Medulla oblongata (tissue), 1 donor: Measurements from ENCODE around the gene CRNKL1.
A peak's percentile ranks its signal among the peaks of the same experiment; 100 is the strongest.

Experiments used
- DNase-seq: peaks from one replicate; pipeline ENCODE4 v3.0.0-alpha.2; 2015; ENCODE audit errors: extremely low spot score

Gene CRNKL1

DNA sequence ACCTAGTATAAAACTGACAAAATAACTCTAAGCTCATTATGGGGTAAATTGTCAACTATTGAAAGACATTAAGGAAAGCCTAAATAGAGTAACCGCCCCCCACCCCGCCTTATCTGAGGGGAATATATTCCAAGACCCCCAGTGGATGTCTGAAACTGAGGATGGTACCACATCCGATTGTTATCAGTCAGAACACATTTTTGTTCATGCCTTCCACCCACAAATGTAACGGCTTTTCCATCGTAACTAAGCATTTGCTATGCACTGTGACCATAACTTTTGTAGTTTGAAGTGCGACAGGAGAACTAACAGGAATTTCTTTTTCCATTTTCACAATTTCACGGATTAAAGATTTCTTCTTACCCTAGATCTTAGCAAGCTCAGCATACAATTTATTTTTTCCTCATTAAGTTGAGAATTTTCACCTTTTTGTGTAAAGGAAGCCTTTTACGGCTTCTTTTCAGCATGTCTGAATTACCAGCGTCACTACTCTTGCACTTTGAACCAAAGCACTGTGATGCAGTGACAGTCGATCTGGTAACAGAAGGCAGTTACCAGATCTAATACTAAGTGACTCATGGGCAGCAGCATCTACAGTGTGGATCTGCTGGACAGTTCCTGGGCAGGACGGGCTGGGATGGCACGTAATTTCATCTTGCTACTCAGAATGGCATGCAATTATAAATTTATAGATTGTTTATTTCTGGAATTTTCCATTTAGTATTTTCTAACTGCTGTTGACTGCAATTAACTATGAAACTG, 11.9 kb upstream of the CRNKL1 start:
- DNase-seq: no peak

GRCh38 chr20:20060234-20060998, 8.2 kb upstream of the CRNKL1 start:
- no peak for DNase-seq

DNA sequence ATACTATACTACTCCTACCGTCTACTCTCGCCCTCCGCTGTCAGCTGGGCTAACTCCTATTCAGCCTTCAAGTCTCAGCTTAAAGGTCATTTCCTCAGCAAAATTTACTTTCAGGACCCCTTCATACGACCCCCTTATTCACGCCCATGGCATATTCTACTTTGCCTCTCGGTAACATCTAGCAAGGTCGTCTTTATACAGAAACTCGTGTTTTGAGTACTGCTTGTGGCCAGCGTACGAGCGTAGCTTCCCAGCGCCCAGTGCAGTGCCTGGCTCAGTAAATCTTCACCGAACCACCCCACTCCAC, 546 bp downstream of the CRNKL1 start:
- DNase-seq: no peak

DNA sequence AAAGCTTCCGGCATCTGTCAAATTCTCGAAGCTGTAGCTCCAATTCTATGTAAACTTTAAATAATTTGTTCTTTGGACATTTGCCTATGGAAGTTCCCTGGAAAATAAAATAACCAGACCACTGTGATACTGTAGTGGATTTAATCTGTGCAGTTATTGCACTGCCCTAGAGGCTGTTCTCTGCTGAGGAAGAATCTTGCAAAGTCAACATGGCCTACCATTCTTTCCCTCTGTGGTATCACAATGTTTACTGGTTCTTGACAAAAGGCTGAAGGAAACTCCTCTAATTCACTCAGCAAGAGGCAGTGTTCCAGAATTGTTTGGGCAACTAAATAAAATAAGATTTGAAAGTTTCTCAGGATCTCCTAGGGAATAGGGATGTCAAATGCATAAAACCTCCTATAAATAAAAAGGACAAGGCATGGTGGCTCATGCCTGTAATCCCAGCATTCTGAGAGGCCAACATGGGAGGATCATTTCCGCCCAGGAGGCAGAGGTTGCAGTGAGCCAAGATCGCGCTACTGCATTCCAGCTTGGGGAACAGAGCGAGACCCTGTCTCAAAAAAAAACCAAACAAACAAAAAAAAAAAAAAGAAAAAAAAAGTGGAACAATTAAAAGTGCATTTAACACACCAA, 12.4 kb downstream of the CRNKL1 start:
- DNase-seq: no peak

DNA sequence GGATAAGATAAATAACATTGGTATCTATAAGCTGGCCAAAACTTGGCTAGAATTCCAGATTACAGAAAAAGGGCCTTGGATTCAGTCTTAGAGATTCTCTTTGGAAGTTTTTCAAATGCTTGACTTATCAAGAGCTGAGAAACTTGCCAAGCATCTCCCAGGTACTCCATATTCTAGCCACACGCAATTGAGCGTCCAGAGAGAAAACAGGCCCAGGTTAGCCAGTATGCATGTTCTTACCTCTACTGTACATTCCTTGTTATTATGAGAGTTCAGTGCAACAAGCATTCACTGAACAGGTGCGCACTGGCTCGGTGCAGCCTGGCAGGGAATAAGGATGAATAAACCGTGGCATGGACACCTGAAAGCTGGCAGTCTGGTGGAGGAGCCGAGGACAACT, 13.7 kb downstream of the CRNKL1 start:
- DNase-seq: no peak

- DNase-seq: no peak
These were observed 14.3 kb downstream of the CRNKL1 start for GRCh38 chr20:20037960-20038359.

DNA sequence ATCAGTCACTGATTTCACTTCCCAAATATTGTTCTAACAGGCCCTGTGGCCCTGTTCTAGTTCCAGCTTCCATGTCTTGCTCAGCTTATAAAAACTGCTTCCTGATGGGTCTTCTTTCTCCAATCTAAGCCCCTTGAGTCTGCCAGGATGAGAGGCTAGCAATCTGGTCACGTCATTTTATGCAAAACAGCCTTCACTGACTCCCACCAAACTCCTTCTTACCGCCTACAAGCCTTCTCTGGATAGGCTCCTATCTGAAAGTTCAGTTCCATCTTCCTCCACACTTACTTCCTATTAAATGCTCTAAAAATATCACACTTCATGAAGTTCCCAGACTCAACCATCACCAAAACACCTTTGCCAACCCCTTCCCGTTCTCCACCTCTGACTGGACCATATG, 15.5 kb downstream of the CRNKL1 start:
- no peak for DNase-seq

- DNase-seq: no peak
These were observed 17.8 kb downstream of the CRNKL1 start for GRCh38 chr20:20034486-20034885.

GRCh38 chr20:20031790-20032189, 20.5 kb downstream of the CRNKL1 start:
- no peak for DNase-seq

- DNase-seq: no peak
These were observed 25.0 kb downstream of the CRNKL1 start for GRCh38 chr20:20027284-20027683.

DNA sequence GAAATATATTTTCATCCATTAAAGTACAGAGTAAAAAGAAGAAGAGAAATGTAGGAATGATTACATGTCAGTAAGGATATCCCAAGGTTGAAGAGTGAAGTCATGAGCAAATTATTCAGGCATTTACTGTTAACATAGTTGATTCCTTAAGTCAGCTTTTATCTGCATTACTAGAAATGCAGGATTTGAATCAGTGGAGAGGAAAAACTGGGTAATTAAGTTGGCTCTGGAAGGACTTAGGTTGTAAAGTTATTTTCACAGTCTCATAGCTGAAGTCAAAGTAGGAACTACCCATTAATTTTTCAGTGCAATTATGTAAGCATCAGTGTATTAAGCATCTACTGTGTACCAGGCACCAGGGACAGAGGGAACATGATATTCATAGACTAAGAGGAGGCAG, 27.3 kb downstream of the CRNKL1 start:
- no peak for DNase-seq

DNA sequence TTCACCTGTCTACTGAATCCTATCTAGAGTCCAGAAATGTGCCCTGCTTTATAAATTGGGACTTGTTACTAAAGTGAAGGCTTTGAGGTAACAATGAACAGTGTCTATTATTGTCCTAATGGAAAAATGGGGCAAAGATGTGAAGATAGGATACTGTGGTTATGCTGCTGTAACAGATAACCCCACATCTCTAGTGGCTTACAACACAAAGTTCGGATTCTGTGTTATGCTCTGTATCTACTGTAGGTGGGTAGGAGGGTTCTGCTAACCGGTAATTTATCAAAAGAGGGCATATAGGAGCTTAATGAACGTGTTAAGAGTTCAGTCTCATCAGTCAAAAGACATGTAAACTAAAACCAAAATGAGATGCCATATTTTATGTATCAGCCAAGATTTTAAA, 28.9 kb downstream of the CRNKL1 start:
- no peak for DNase-seq

DNA sequence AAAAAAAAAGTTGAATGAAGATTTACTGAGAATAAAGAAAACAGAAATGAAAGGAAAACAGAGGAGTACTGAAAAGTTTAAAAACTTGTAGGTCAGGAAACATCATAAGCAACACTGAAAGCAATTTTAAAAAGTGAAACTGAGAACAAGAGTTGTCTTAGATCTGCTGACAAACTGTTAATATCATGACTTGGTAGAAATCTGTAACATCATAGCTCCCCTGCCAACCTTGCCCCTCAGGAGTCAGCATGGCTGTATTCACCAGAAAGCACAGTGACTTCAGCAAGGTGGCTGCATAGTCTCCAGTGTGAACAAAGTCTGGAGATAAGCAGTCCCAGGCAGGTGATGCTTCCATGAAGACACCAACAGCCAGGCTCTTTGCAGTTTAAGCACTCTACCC, 29.8 kb downstream of the CRNKL1 start:
- DNase-seq: no peak

GRCh38 chr20:20021835-20022234, 30.4 kb downstream of the CRNKL1 start:
- DNase-seq: no peak

DNA sequence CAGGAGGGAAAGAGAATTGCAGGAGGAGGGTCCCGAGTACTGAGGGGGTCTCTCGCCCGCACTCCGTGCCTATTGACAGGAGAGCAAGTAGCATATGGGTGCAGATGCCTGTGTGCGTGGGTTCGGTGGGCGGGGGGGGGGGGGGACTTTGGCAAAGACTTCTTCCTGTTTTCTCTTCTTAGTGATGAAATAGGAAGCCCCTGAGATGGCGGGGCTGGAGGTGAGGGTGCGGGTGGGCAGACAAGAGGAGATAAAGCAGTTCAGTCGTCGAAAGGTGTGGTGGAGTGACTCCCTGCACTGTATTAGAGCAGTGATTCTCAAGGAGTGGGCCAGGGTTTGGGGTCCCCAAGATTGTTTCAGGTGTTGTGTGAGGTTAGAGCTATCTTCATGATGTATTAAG, 31.4 kb downstream of the CRNKL1 start:
- no peak for DNase-seq

- DNase-seq: no peak
These were observed 33.1 kb downstream of the CRNKL1 start for GRCh38 chr20:20019123-20019522.

- DNase-seq: no peak
These were observed 33.9 kb downstream of the CRNKL1 start for GRCh38 chr20:20018366-20018765.

- no peak for DNase-seq
These were observed 34.5 kb downstream of the CRNKL1 start for GRCh38 chr20:20017844-20018185.

- peak; percentile 94 for DNase-seq
These were observed 35.0 kb downstream of the CRNKL1 start, which contains the start of gene NAA20 for GRCh38 chr20:20017001-20017843. NAA20 (plus strand) TSS chr20:20017362; CDS start chr20:20017397, 35 bp downstream.

DNA sequence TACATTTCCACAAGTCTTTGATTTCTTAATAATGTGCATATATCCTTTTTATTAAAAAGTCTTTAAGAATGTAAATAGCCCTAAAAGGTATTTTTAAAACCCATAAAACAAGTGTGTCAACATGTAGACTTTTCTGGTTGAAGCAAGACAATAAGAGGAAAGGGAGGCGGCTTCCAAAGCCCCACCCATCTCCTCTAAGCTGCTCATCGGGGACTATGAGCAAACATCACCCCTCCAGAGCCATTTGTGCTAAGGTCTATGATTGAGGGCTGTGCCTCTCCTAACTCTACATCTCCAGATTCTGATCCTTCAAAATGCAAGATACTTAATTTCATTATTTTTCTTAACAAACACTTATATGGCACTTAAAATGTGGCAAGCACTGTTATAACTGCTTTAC, 37.6 kb downstream of the CRNKL1 start:
- DNase-seq: no peak

GRCh38 chr20:20012541-20012940, 39.7 kb downstream of the CRNKL1 start:
- peak; percentile 89 for DNase-seq
